ENCODE measurements around the gene SND1.

SND1 gene

DNA sequence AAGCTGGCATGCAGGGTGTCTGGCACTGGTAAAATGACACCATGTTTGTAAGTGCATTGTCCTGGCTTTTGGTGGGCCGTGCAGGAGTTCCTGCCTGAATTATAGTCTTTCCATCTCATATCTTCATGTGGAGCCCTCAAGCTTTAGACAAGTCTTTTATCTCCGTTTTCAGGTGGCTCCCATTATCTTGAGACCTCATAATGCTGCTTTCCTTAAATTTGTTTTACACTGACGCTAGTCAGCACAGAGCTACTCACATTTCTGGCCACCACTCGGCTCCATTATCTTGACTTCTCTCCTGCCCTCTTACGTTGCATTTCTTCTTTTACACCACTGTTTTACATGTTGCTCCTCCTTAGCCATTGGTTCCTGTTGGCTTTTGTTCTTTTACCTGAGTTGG is 342.0 kb downstream of the SND1 start:
- TF ChIP-seq, protein P1, sequence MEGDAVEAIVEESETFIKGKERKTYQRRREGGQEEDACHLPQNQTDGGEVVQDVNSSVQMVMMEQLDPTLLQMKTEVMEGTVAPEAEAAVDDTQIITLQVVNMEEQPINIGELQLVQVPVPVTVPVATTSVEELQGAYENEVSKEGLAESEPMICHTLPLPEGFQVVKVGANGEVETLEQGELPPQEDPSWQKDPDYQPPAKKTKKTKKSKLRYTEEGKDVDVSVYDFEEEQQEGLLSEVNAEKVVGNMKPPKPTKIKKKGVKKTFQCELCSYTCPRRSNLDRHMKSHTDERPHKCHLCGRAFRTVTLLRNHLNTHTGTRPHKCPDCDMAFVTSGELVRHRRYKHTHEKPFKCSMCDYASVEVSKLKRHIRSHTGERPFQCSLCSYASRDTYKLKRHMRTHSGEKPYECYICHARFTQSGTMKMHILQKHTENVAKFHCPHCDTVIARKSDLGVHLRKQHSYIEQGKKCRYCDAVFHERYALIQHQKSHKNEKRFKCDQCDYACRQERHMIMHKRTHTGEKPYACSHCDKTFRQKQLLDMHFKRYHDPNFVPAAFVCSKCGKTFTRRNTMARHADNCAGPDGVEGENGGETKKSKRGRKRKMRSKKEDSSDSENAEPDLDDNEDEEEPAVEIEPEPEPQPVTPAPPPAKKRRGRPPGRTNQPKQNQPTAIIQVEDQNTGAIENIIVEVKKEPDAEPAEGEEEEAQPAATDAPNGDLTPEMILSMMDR (IDR thresholded peaks at IDR 0.05; ENCODE audit: low read length, missing control alignments) = no peak
- no peak for DNase-seq (ENCODE audit: low read depth)
- no peak overlapping the region for H3K4me3 ChIP-seq (replicated peaks; ENCODE audit: low read depth, low read length)

DNA sequence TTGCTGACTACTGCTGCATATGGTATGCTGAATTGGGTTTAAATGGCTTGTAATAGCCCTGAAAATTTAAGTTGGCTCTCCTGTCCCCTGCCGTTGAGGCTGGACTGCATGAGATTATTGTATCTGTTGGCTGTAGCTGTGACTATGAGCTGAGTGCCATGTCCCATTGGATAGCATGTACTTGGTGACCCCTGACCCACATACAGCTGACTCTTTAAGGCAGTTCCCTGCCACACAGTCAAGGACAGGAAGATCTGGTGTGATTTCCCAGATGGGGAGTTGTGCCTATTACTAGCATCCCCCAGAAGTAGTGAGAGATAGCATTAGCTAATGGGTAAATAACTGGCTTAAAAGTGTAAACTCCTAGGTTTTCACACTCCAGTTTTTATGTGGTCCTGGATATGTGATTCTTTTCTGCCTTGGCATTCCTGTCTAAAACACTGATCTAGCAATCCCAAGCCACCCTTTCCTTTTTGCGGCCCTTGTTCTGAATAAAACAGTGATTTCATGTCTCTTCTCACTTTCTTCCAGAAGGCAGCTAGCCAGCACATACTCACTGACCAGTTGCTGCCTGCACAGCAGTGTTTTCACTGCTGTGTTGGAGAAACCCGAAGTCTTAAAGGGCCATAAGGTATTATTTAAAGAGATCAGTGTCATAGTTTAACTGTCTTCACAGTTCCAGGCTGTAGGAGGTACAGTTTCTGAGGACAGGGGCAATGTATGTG is 343.3 kb downstream of the SND1 start:
- TF ChIP-seq, protein P1 (IDR thresholded peaks at IDR 0.05; ENCODE audit: low read length, missing control alignments) = no peak
- no peak overlapping the region for H3K4me3 ChIP-seq (replicated peaks; ENCODE audit: low read depth, low read length)
- peak; percentile 46 for DNase-seq (ENCODE audit: low read depth)

DNA sequence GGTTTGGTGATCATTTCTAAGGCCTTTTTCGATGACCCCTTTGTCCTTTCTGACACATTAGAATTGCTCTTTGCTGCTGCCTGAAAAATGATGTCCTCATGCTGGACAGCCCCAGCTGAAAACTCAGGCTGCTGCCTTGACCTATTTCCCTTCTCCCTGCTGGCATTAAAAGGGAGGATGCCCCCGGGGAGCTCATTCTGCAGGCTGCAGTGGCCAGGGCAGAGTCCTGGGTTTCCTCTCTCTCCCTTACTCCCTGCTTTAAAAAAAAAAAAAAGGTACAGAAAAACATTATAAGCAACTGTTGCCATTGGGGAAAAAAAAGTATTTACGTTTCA is 343.9 kb downstream of the SND1 start:
- DNase-seq (ENCODE audit: low read depth) = no peak
- TF ChIP-seq, protein P1 (IDR thresholded peaks at IDR 0.05; ENCODE audit: low read length, missing control alignments) = no peak
- H3K4me3 ChIP-seq (replicated peaks; ENCODE audit: low read depth, low read length) = no peak overlapping the region

DNA sequence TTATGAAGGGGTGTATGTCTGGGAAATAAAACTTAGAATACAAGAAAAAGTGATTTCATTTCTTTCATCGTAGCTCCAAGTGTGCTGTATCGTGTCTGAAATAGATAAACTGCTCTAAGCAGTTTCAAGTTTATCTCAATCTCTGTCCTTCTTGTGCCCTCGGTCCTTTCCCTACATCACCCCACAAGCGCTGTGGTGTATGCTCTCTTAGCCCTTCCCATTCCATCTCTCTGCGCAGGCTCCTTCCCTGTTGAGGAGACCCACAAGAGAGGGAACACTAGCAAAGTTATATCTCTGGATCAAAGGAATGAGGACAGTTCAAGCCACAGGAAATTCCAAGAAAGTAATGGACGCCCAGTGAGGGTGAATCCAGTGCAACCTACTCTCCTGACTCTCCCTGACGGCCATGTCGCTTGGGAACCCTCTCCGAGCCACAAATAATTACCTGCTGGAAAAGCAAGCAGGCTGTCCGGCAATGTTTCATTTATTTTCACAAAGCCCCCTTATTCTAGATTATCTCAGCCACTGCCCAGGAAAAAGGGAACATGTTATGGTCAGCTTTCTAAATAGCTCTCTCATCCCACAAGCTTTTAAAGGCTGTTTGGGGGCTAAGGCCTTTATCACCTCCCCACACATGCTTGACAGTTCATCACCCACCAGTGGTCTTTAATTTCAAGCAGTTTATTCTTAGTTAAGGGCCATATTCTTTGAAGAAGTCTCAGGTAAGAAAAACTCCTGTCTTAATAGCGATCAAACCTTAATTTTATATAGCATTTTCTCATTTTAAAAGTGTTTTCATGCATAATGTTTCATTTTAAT is 344.5 kb downstream of the SND1 start:
- DNase-seq (ENCODE audit: low read depth) = no peak
- no peak overlapping the region for H3K4me3 ChIP-seq (replicated peaks; ENCODE audit: low read depth, low read length)
- TF ChIP-seq, protein P1 (IDR thresholded peaks at IDR 0.05; ENCODE audit: low read length, missing control alignments) = no peak

DNA sequence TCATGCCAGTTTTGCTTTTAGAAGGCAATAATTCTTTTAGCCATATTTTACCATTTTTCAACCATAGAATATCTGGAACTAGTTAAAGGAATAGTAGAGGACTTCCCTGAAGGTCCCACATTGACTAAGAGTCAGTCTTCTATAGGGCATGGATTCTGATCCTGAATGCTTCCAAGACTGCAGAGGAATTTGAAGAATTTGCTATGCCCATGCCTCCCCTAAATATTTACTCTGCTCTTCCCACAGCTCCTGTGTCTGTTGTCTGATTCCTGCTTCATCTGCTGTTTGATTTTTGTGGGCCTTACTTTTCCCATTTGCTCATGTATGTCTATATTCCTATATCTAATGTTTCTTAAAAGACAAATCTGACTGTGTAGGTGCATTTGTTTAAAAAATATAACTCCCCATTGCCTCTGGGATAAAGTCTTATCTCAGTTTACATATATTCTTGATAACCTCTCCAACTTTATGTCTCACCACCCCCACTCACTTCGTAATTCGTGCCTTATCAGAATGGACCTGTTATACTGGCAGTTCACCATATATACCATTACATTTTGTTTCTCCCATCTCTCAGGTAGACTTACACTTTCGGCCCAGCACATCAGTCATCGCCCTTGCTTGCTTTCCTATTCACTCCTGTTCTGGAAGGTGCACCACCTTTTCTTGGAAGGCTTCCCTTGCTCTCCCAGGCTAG is 345.4 kb downstream of the SND1 start:
- TF ChIP-seq, protein P1 (IDR thresholded peaks at IDR 0.05; ENCODE audit: low read length, missing control alignments) = no peak
- peak; percentile 16 for DNase-seq (ENCODE audit: low read depth)
- no peak overlapping the region for H3K4me3 ChIP-seq (replicated peaks; ENCODE audit: low read depth, low read length)

- DNase-seq (ENCODE audit: low read depth) = no peak
- H3K4me3 ChIP-seq (replicated peaks; ENCODE audit: low read depth, low read length) = no peak overlapping the region
- TF ChIP-seq, protein P1 (IDR thresholded peaks at IDR 0.05; ENCODE audit: low read length, missing control alignments) = no peak
These were observed 346.7 kb downstream of the SND1 start for GRCh38 chr7:127998671-127999070.
